Adipocyte (in vitro differentiated cells): ENCODE results near the gene CYP4F8.
"Not testable (repeated sequence)": the region's sequence is repeated elsewhere in the genome, so short reads cannot be mapped to it uniquely, and the experiment has no call there.

Experiments
- DNase-seq: peaks from one replicate; pipeline ENCODE4 v3.0.0-alpha.2; 2015; ENCODE audit warnings: low read depth
- H3K27me3 ChIP-seq: replicated peaks from 2 replicates; pipeline ENCODE4 v1.7.0; 2013; ENCODE audit warnings: mild to moderate bottlenecking, low read length, moderate library complexity; ENCODE audit not compliant: control insufficient read depth, insufficient read depth
- H3K36me3 ChIP-seq: 2 replicates; pipeline ENCODE4 v1.7.0; 2013; ENCODE audit warnings: low read length, mild to moderate bottlenecking, moderate library complexity; ENCODE audit not compliant: control insufficient read depth, insufficient read depth, severe bottlenecking
- H3K4me1 ChIP-seq: 2 replicates; pipeline ENCODE4 v1.7.0; 2013; ENCODE audit warnings: mild to moderate bottlenecking, low read length, moderate library complexity; ENCODE audit not compliant: control insufficient read depth, insufficient read depth
- H3K4me3 ChIP-seq: 2 replicates; pipeline ENCODE4 v1.7.0; 2013; ENCODE audit warnings: mild to moderate bottlenecking, low read length, moderate library complexity
- H3K9ac ChIP-seq: 2 replicates; pipeline ENCODE4 v1.7.0; 2013; ENCODE audit warnings: mild to moderate bottlenecking, low read length, moderate library complexity
- H3K9me3 ChIP-seq: 2 replicates; pipeline ENCODE4 v1.7.0; 2013; ENCODE audit warnings: mild to moderate bottlenecking, low read length, moderate library complexity; ENCODE audit not compliant: control insufficient read depth

The CYP4F8 gene

GRCh38 chr19:15650123-15650522 lies 35.1 kb downstream of the CYP4F8 start:
- not testable (repeated sequence) for H3K9ac ChIP-seq, H3K27me3 ChIP-seq, H3K9me3 ChIP-seq, DNase-seq, H3K4me3 ChIP-seq, H3K4me1 ChIP-seq, H3K36me3 ChIP-seq

GRCh38 chr19:15651791-15652190 lies 36.8 kb downstream of the CYP4F8 start:
- no peak overlapping the region for H3K9ac ChIP-seq
- H3K4me1 ChIP-seq: no peaks in the 10 kb centered on the region
- no peaks in the 10 kb centered on the region for H3K36me3 ChIP-seq
- H3K27me3 ChIP-seq: peaks cover 11% of the 10 kb centered on the region
- no peak overlapping the region for H3K4me3 ChIP-seq
- no peak for DNase-seq
- H3K9me3 ChIP-seq: peaks cover 2% of the 10 kb centered on the region

- H3K4me1 ChIP-seq: no peaks in the 10 kb centered on the region
- H3K4me3 ChIP-seq: no peak overlapping the region
- H3K27me3 ChIP-seq: peaks cover 11% of the 10 kb centered on the region
- no peak for DNase-seq
- H3K36me3 ChIP-seq: no peaks in the 10 kb centered on the region
- no peak overlapping the region for H3K9ac ChIP-seq
- H3K9me3 ChIP-seq: peaks cover 2% of the 10 kb centered on the region
Measured at GRCh38 chr19:15652559-15653278, 37.7 kb downstream of the CYP4F8 start.

- Histone ChIP-seq H3K4me1 (no peaks in the 10 kb centered on the region), H3K9me3 (no peaks in the 10 kb centered on the region), H3K27me3 (peaks cover 11% of the 10 kb centered on the region), H3K36me3 (no peaks in the 10 kb centered on the region), H3K9ac (no peak overlapping the region), H3K4me3 (no peak overlapping the region)
- no peak for DNase-seq
Measured at GRCh38 chr19:15656467-15656866, 41.4 kb downstream of the CYP4F8 start.

- no peaks in the 10 kb centered on the region for H3K9me3 ChIP-seq
- no peak overlapping the region for H3K4me3 ChIP-seq
- H3K4me1 ChIP-seq: no peaks in the 10 kb centered on the region
- DNase-seq: no peak
- H3K36me3 ChIP-seq: no peaks in the 10 kb centered on the region
- H3K9ac ChIP-seq: no peak overlapping the region
- H3K27me3 ChIP-seq: no peaks in the 10 kb centered on the region
Measured at GRCh38 chr19:15663247-15663646, 48.2 kb downstream of the CYP4F8 start.

GRCh38 chr19:15666186-15666585 lies 51.2 kb downstream of the CYP4F8 start:
- no peak for DNase-seq
- Histone ChIP-seq H3K36me3 (no peaks in the 10 kb centered on the region), H3K4me3 (no peak overlapping the region), H3K27me3 (peaks cover 4% of the 10 kb centered on the region), H3K4me1 (no peaks in the 10 kb centered on the region), H3K9ac (no peak overlapping the region), H3K9me3 (no peaks in the 10 kb centered on the region)

- peaks cover 1% of the 10 kb centered on the region for H3K4me1 ChIP-seq
- peaks cover 4% of the 10 kb centered on the region for H3K27me3 ChIP-seq
- H3K9me3 ChIP-seq: no peaks in the 10 kb centered on the region
- no peaks in the 10 kb centered on the region for H3K36me3 ChIP-seq
- no peak overlapping the region for H3K4me3 ChIP-seq
- H3K9ac ChIP-seq: no peak overlapping the region
- DNase-seq: no peak
Measured at GRCh38 chr19:15666883-15667282, 51.9 kb downstream of the CYP4F8 start.

GRCh38 chr19:15669440-15669839 lies 54.4 kb downstream of the CYP4F8 start:
- no peaks in the 10 kb centered on the region for H3K36me3 ChIP-seq
- H3K4me3 ChIP-seq: no peak overlapping the region
- no peaks in the 10 kb centered on the region for H3K9me3 ChIP-seq
- H3K9ac ChIP-seq: no peak overlapping the region
- H3K27me3 ChIP-seq: peaks cover 4% of the 10 kb centered on the region
- no peak for DNase-seq
- H3K4me1 ChIP-seq: peaks cover 18% of the 10 kb centered on the region

GRCh38 chr19:15669891-15670290 lies 54.9 kb downstream of the CYP4F8 start:
- Histone ChIP-seq H3K9ac (no peak overlapping the region), H3K36me3 (no peaks in the 10 kb centered on the region), H3K4me3 (no peak overlapping the region), H3K27me3 (peaks cover 4% of the 10 kb centered on the region), H3K9me3 (no peaks in the 10 kb centered on the region), H3K4me1 (peaks cover 22% of the 10 kb centered on the region)
- no peak for DNase-seq

- H3K9me3 ChIP-seq: no peaks in the 10 kb centered on the region
- H3K36me3 ChIP-seq: no peaks in the 10 kb centered on the region
- DNase-seq: no peak
- no peak overlapping the region for H3K4me3 ChIP-seq
- peaks cover 4% of the 10 kb centered on the region for H3K27me3 ChIP-seq
- H3K9ac ChIP-seq: no peak overlapping the region
- peaks cover 22% of the 10 kb centered on the region for H3K4me1 ChIP-seq
Measured at GRCh38 chr19:15671237-15671821, 56.3 kb downstream of the CYP4F8 start.

GRCh38 chr19:15671891-15672579 lies 57.0 kb downstream of the CYP4F8 start:
- Histone ChIP-seq H3K36me3 (no peaks in the 10 kb centered on the region), H3K9me3 (no peaks in the 10 kb centered on the region)

More at GRCh38 chr19:15671891-15672579, 57.0 kb downstream of the CYP4F8 start:
- peak overlapping the region; percentile 63 for H3K9ac ChIP-seq
- DNase-seq: no peak
- peaks cover 4% of the 10 kb centered on the region for H3K27me3 ChIP-seq
- H3K4me3 ChIP-seq: no peak overlapping the region
- peaks cover 22% of the 10 kb centered on the region for H3K4me1 ChIP-seq
